Measurements from ENCODE around the gene FAHD1.

FAHD1 gene

GRCh38 chr16:1839554-1839953 lies 12.5 kb downstream of the FAHD1 start (continued):
- TF ChIP-seq, protein P1, sequence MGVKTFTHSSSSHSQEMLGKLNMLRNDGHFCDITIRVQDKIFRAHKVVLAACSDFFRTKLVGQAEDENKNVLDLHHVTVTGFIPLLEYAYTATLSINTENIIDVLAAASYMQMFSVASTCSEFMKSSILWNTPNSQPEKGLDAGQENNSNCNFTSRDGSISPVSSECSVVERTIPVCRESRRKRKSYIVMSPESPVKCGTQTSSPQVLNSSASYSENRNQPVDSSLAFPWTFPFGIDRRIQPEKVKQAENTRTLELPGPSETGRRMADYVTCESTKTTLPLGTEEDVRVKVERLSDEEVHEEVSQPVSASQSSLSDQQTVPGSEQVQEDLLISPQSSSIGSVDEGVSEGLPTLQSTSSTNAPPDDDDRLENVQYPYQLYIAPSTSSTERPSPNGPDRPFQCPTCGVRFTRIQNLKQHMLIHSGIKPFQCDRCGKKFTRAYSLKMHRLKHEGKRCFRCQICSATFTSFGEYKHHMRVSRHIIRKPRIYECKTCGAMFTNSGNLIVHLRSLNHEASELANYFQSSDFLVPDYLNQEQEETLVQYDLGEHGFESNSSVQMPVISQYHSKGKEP (tag by site-specific recombination; IDR thresholded peaks at IDR 0.05) = peak; percentile 87
- TF ChIP-seq SCRT2 (tag by site-specific recombination; IDR thresholded peaks at IDR 0.05) (peak; percentile 89), ZSCAN30 (tag by site-specific recombination; IDR thresholded peaks at IDR 0.05) (peak; percentile 99), ZNF266 (tag by site-specific recombination; IDR thresholded peaks at IDR 0.05; ENCODE audit: low read depth) (no peak), SP3 (tag by site-specific recombination; IDR thresholded peaks at IDR 0.05) (peak; percentile 45; the same call in 1 of the 2 replicates), ZNF660 (tag by site-specific recombination; IDR thresholded peaks at IDR 0.05) (peak; percentile 91), SCRT1 (tag by site-specific recombination; IDR thresholded peaks at IDR 0.05; ENCODE audit: borderline replicate concordance) (peak; percentile 60; the same call in 1 of the 2 replicates), ZNF792 (tag by site-specific recombination; IDR thresholded peaks at IDR 0.05) (0 out of 2 replicates have a peak, but pooled peaks have one; percentile 34), ZEB2 (tag by site-specific recombination; IDR thresholded peaks at IDR 0.05) (peak; percentile 73; the same call in 1 of the 2 replicates), ZNF561 (tag by site-specific recombination; IDR thresholded peaks at IDR 0.05; ENCODE audit: borderline replicate concordance) (peak; percentile 87; the same call in 1 of the 2 replicates), ZNF692 (tag by site-specific recombination; IDR thresholded peaks at IDR 0.05) (peak; percentile 80)
- TF ChIP-seq, protein P2, sequence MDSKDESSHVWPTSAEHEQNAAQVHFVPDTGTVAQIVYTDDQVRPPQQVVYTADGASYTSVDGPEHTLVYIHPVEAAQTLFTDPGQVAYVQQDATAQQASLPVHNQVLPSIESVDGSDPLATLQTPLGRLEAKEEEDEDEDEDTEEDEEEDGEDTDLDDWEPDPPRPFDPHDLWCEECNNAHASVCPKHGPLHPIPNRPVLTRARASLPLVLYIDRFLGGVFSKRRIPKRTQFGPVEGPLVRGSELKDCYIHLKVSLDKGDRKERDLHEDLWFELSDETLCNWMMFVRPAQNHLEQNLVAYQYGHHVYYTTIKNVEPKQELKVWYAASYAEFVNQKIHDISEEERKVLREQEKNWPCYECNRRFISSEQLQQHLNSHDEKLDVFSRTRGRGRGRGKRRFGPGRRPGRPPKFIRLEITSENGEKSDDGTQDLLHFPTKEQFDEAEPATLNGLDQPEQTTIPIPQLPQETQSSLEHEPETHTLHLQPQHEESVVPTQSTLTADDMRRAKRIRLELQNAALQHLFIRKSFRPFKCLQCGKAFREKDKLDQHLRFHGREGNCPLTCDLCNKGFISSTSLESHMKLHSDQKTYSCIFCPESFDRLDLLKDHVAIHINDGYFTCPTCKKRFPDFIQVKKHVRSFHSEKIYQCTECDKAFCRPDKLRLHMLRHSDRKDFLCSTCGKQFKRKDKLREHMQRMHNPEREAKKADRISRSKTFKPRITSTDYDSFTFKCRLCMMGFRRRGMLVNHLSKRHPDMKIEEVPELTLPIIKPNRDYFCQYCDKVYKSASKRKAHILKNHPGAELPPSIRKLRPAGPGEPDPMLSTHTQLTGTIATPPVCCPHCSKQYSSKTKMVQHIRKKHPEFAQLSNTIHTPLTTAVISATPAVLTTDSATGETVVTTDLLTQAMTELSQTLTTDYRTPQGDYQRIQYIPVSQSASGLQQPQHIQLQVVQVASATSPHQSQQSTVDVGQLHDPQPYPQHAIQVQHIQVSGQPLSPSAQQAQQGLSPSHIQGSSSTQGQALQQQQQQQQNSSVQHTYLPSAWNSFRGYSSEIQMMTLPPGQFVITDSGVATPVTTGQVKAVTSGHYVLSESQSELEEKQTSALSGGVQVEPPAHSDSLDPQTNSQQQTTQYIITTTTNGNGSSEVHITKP (tag by site-specific recombination; IDR thresholded peaks at IDR 0.05) = peak; percentile 44; the same call in 1 of the 2 replicates
- TF ChIP-seq, protein P3, sequence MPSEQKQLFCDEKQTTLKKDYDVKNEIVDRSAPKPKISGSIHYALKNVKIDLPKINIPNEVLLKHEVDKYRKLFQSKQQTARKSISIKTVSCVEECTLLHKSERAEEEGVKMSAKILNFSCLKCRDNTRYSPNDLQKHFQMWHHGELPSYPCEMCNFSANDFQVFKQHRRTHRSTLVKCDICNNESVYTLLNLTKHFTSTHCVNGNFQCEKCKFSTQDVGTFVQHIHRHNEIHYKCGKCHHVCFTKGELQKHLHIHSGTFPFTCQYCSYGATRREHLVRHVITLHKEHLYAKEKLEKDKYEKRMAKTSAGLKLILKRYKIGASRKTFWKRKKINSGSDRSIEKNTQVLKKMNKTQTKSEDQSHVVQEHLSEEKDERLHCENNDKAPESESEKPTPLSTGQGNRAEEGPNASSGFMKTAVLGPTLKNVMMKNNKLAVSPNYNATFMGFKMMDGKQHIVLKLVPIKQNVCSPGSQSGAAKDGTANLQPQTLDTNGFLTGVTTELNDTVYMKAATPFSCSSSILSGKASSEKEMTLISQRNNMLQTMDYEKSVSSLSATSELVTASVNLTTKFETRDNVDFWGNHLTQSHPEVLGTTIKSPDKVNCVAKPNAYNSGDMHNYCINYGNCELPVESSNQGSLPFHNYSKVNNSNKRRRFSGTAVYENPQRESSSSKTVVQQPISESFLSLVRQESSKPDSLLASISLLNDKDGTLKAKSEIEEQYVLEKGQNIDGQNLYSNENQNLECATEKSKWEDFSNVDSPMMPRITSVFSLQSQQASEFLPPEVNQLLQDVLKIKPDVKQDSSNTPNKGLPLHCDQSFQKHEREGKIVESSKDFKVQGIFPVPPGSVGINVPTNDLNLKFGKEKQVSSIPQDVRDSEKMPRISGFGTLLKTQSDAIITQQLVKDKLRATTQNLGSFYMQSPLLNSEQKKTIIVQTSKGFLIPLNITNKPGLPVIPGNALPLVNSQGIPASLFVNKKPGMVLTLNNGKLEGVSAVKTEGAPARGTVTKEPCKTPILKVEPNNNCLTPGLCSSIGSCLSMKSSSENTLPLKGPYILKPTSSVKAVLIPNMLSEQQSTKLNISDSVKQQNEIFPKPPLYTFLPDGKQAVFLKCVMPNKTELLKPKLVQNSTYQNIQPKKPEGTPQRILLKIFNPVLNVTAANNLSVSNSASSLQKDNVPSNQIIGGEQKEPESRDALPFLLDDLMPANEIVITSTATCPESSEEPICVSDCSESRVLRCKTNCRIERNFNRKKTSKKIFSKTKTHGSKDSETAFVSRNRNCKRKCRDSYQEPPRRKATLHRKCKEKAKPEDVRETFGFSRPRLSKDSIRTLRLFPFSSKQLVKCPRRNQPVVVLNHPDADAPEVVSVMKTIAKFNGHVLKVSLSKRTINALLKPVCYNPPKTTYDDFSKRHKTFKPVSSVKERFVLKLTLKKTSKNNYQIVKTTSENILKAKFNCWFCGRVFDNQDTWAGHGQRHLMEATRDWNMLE (tag by site-specific recombination; conservative IDR thresholded peaks at IDR 0.05; ENCODE audit: low read depth) = peak; percentile 42; the same call in 1 of the 2 replicates
- TF ChIP-seq, protein P4, sequence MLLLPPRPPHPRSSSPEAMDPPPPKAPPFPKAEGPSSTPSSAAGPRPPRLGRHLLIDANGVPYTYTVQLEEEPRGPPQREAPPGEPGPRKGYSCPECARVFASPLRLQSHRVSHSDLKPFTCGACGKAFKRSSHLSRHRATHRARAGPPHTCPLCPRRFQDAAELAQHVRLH (tag by site-specific recombination; IDR thresholded peaks at IDR 0.05) = peak; percentile 71; the same call in 1 of the 2 replicates
